Measurements from ENCODE around the gene EVL.

- no peak for TF ChIP-seq POLR2AphosphoS5 (IDR thresholded peaks at IDR 0.05; ENCODE audit: low read depth, low read length)
- no peak for TF ChIP-seq SPI1 (IDR thresholded peaks at IDR 0.05; ENCODE audit: low read depth, low read length)
- TF ChIP-seq POLR2A (IDR thresholded peaks at IDR 0.05; ENCODE audit: low read depth, low read length), result no peak
- TF ChIP-seq TAF1 (IDR thresholded peaks at IDR 0.05; ENCODE audit: low read depth, low read length), result no peak
These were observed 111.6 kb downstream of the EVL start for GRCh38 chr14:100176811-100177327.

All from GM12891 (cell line).